GM12878 (cell line): Measurements from ENCODE around the gene SORL1. TPM values are rescaled to one million over a fixed set of nuclear protein-coding genes. Genes with fewer than 3 reads are reported as not detected.

Experiments used
- ATAC-seq: fragments of 200-7000 bp; cut with Tn5 transposase; 3 replicates; pipeline ENCODE4 v1.9.1; 2020; ENCODE audit warnings: mild to moderate bottlenecking, moderate library complexity
- BruUV-seq: library from RNA; stranded (reverse); fragments of 400-500 nt; replicated peaks from 2 replicates; lab custom pipeline; 2021; lab: Mats Ljungman, UMichigan
- CTCF ChIA-PET: fragments of 300-600 bp; sonication (Branson Sonifier 250); formaldehyde crosslinking; extraction: SDS; loops from one replicate; lab custom pipeline; 2021; ENCODE audit warnings: inconsistent platforms; lab: Yijun Ruan, JAX
- POLR2A ChIA-PET: fragments of 350-600 bp; formaldehyde crosslinking; extraction: SDS; loops from one replicate; lab custom pipeline; 2021; ENCODE audit warnings: inconsistent platforms; lab: Charles Lee
- RAD21 ChIA-PET: fragments of 300-600 bp; sonication (Branson Sonifier 250); formaldehyde crosslinking; loops from one replicate; lab custom pipeline; 2023; ENCODE audit warnings: antibody characterized with exemption; ENCODE audit not compliant: unreplicated experiment; lab: Charles Lee
- SMC1A ChIA-PET: fragments of 300-600 bp; sonication (Branson Sonifier 250); formaldehyde crosslinking; loops from one replicate; lab custom pipeline; 2023; ENCODE audit not compliant: unreplicated experiment, uncharacterized antibody; lab: Charles Lee
- DNase-seq: peaks from one replicate; pipeline ENCODE4 v3.0.0-alpha.2; 2011; ENCODE audit warnings: low read depth, low spot score
- FAIRE-seq: peaks from 3 replicates; lab custom pipeline; 2011; peaks lifted over from hg19 to GRCh38; lab: Jason Lieb, UNC
- H2AFZ ChIP-seq: 2 replicates; pipeline ENCODE4 v1.6.0; 2011; ENCODE audit warnings: low read depth, low read length, control low read depth; ENCODE audit not compliant: control insufficient read depth
- H3K27ac ChIP-seq: 2 replicates; pipeline ENCODE4 v1.5.1; 2011; ENCODE audit warnings: control low read depth; ENCODE audit not compliant: control insufficient read depth, insufficient read depth
- H3K27me3 ChIP-seq, 2 experiments: replicated peaks in 1 of 2; 2 replicates each; pipeline versions ENCODE4 v1.6.0 to v1.6.1; 2011; ENCODE audit warnings: low read length in 1 of 2; ENCODE audit not compliant: control insufficient read depth in 2 of 2, insufficient read depth in 2 of 2
- H3K36me3 ChIP-seq, 2 experiments: 2 replicates each; pipeline ENCODE4 v1.5.1; 2011; ENCODE audit warnings: low read length in 1 of 2; ENCODE audit not compliant: control insufficient read depth in 2 of 2, insufficient read depth in 2 of 2
- H3K4me1 ChIP-seq: 2 replicates; pipeline ENCODE4 v1.6.1; 2011; ENCODE audit warnings: mild to moderate bottlenecking, low read length, moderate library complexity, mixed read lengths; ENCODE audit not compliant: control insufficient read depth, insufficient read depth
- H3K4me2 ChIP-seq: 2 replicates; pipeline ENCODE4 v1.6.0; 2011; ENCODE audit warnings: control low read depth; ENCODE audit not compliant: control insufficient read depth, insufficient read depth
- H3K4me3 ChIP-seq: fragments of 200-600 bp; sonication (generic); 2 replicates; pipeline ENCODE4 v1.5.1; 2016
- H3K79me2 ChIP-seq: 2 replicates; pipeline ENCODE4 v1.6.0; 2011; ENCODE audit warnings: low read length; ENCODE audit not compliant: control insufficient read depth, insufficient read depth
- H3K9ac ChIP-seq: 2 replicates; pipeline ENCODE4 v1.8.0; 2011; ENCODE audit warnings: low read length, control low read depth, mixed read lengths; ENCODE audit not compliant: control insufficient read depth, insufficient read depth
- H3K9me3 ChIP-seq: replicated peaks from 3 replicates; pipeline ENCODE4 v1.5.1; 2011; ENCODE audit warnings: mild to moderate bottlenecking, low read length; ENCODE audit not compliant: control insufficient read depth, insufficient read depth
- H4K20me1 ChIP-seq: 2 replicates; pipeline ENCODE4 v1.6.0; 2011; ENCODE audit not compliant: control insufficient read depth, insufficient read depth
- CHD4 ChIP-seq: fragments of 200-600 bp; sonication (generic); IDR thresholded peaks from 2 replicates; pipeline ENCODE4 v1.6.1; 2016; ENCODE audit warnings: mild to moderate bottlenecking
- DPF2 ChIP-seq: fragments of 450-650 bp; IDR thresholded peaks from 2 replicates; pipeline ENCODE4 v1.6.1; 2017; ENCODE audit warnings: mild to moderate bottlenecking
- IRF4 ChIP-seq: IDR thresholded peaks from 2 replicates; pipeline ENCODE4 v1.6.1; 2011; ENCODE audit warnings: low read depth, low read length
- MEF2B ChIP-seq: fragments of 450-650 bp; IDR thresholded peaks from 2 replicates; pipeline ENCODE4 v1.6.1; 2018; ENCODE audit warnings: mild to moderate bottlenecking, moderate library complexity; ENCODE audit not compliant: partially characterized antibody, poor library complexity, severe bottlenecking
- MTA2 ChIP-seq: fragments of 450-650 bp; IDR thresholded peaks from 2 replicates; pipeline ENCODE4 v1.6.1; 2016; ENCODE audit warnings: low read depth, mild to moderate bottlenecking, moderate library complexity
- MYC ChIP-seq: IDR thresholded peaks from 2 replicates; pipeline ENCODE4 v1.6.1; 2011; ENCODE audit warnings: mild to moderate bottlenecking, low read length, moderate library complexity, inconsistent platforms; ENCODE audit not compliant: insufficient read depth, insufficient replicate concordance, insufficient read length, severe bottlenecking
- NFYA ChIP-seq: IDR thresholded peaks from 2 replicates; pipeline ENCODE4 v1.6.1; 2011; ENCODE audit warnings: low read depth, mild to moderate bottlenecking, low read length, improper control_type of control experiment, borderline replicate concordance
- SMAD1 ChIP-seq: fragments of 450-650 bp; IDR thresholded peaks from 2 replicates; pipeline ENCODE4 v1.6.1; 2018; ENCODE audit warnings: mild to moderate bottlenecking, low read depth; ENCODE audit not compliant: partially characterized antibody
- SRF ChIP-seq, 2 experiments: IDR thresholded peaks; 2 replicates each; pipeline ENCODE4 v1.6.1; 2011; ENCODE audit warnings: low read depth in 2 of 2, low read length in 2 of 2, mild to moderate bottlenecking in 1 of 2, moderate library complexity in 1 of 2
- STAT1 ChIP-seq: fragments of 450-650 bp; conservative IDR thresholded peaks from 2 replicates; pipeline ENCODE4 v1.6.1; 2014; ENCODE audit warnings: antibody characterized with exemption, mild to moderate bottlenecking
- STAT3 ChIP-seq: IDR thresholded peaks from 2 replicates; pipeline ENCODE4 v1.6.1; 2011; ENCODE audit warnings: low read depth, low read length, improper control_type of control experiment
- SUPT20H ChIP-seq: IDR thresholded peaks from 2 replicates; pipeline ENCODE4 v1.6.1; 2011; ENCODE audit warnings: low read depth, mild to moderate bottlenecking, low read length, moderate library complexity, borderline replicate concordance; ENCODE audit not compliant: control insufficient read depth
- ZNF592 ChIP-seq: fragments of 450-650 bp; IDR thresholded peaks from 2 replicates; pipeline ENCODE4 v1.6.1; 2017; ENCODE audit warnings: mild to moderate bottlenecking, moderate library complexity
- WGBS: methylation state at CpG from one replicate; pipeline ENCODE4 v1.1.6; 2016; ENCODE audit warnings: low lambda C conversion rate; ENCODE audit not compliant: insufficient replicate concordance, insufficient coverage; ENCODE audit errors: missing lambda C conversion rate; 5-methylcytosine and 5-hydroxymethylcytosine counted together
- in situ Hi-C: fragments of 300-500 bp; cut with MboI; formaldehyde crosslinking; loops from 9 replicates; pipeline ENCODE4 v1.14.3; 2018; ENCODE audit warnings: mixed read lengths
- intact Hi-C: fragments of 100-400 bp; cut with micrococcal nuclease; formaldehyde crosslinking; loops from one replicate; pipeline ENCODE4 v1.14.2; 2022; ENCODE audit not compliant: unreplicated experiment
- polyA plus RNA-seq, 11 experiments: library from polyadenylated mRNA; depleted of rRNA in 4 of 11; unstranded in 6 of 11; stranded (reverse) in 5 of 11; fragments of >200 nt; fragmentation: Nextera tagmentation in 4 of 11; fragmentation: Illumina TruSeq in 1 of 11; extraction: Ambion mirVana in 4 of 11; extraction: Trizol in 1 of 11; gene quantifications; 1 replicate in 1 of 11; 2 replicates in 10 of 11; pipeline versions ENCODE4 v1.2.1 to v1.2.3, GENCODE V29; 2011 to 2016; ENCODE audit warnings: inconsistent platforms in 2 of 11, missing spikeins in 2 of 11, low read depth in 1 of 11
- total RNA-seq, 4 experiments: library from RNA; depleted of rRNA in 3 of 4; stranded (reverse); fragments of >200 nt in 3 of 4; fragmentation: Illumina TruSeq in 1 of 4; extraction: Trizol in 1 of 4; gene quantifications; 2 replicates each; pipeline versions ENCODE4 v1.2.1 to v1.2.3, GENCODE V29; 2013 to 2021

Gene SORL1
- total and polyA plus RNA-seq, 10 of the 15 experiments (the other 5 are each of a cell fraction or from before 2014, with no cell fraction given): 20.2 to 107 (median 59.9) TPM

GRCh38 chr11:121476379-121477032 is 24.4 kb downstream of the SORL1 start:
- RAD21 ChIA-PET: interaction anchor here (1.2 kb wide), 1 partner anchor 24 kb away, joined by 3 read pairs; the partner anchor contains the start of gene SORL1-AS1
- Histone ChIP-seq H2AFZ (no peak overlapping the region), H3K4me2 (no peak overlapping the region), H3K4me3 (no peak overlapping the region), H3K4me1 (peaks cover 33% of the 10 kb centered on the region), H3K36me3 (peaks cover 33 to 49% of the 10 kb centered on the region in 2 experiments), H3K27me3 (no peaks in the 10 kb centered on the region), H3K79me2 (peaks cover 60% of the 10 kb centered on the region), H4K20me1 (no peaks in the 10 kb centered on the region; the same call in none of the 2 replicates), H3K27ac (no peak overlapping the region)
- ATAC-seq (no peak), DNase-seq (no peak), FAIRE-seq (no peak)
- intact Hi-C loops: no loop called here
- CTCF ChIA-PET: no interaction called here
- SMC1A ChIA-PET: interaction anchor here (0.6 to 1.6 kb wide), 3 partner anchors 9 to 155 kb away, joined by 3 to 4 read pairs (median 3); no protein-coding TSS in a partner anchor
- POLR2A ChIA-PET: no interaction called here
- 40% methylated on average over 3 of the region's 5 CpGs for WGBS
- TF ChIP-seq NFYA (no peak), SRF (IDR thresholded peaks at IDR 0.05; ENCODE audit: low read depth in 2 of 2, low read length in 2 of 2) (no peak), SUPT20H (no peak), MYC (no peak), STAT3 (no peak), ZNF592 (no peak), DPF2 (no peak), CHD4 (no peak), SMAD1 (no peak), MTA2 (no peak), IRF4 (no peak), STAT1 (no peak), MEF2B (no peak)
- TF ChIP-seq, all 136 proteins: peak for 0
- no TSS peak for BruUV-seq
- no peak overlapping the region for H3K9ac ChIP-seq
- no peaks in the 10 kb centered on the region; the same call in 2 of the 3 replicates for H3K9me3 ChIP-seq
- in situ Hi-C loops: no loop called here
